Neural cell (in vitro differentiated cells): Measurements from ENCODE around the gene WDHD1.

Experiments used
- CTCF ChIP-seq: fragments of 450-650 bp; IDR thresholded peaks from 2 replicates; pipeline ENCODE4 v1.5.1; 2014; ENCODE audit warnings: antibody characterized with exemption, mild to moderate bottlenecking, moderate library complexity; ENCODE audit not compliant: poor library complexity, severe bottlenecking
- EZH2 ChIP-seq: fragments of 200-600, 300-800 bp; shearing (Covaris generic), sonication (generic); IDR thresholded peaks from 2 replicates; pipeline ENCODE4 v1.6.1; 2014; ENCODE audit warnings: antibody characterized with exemption, low read length, borderline replicate concordance, mild to moderate bottlenecking; ENCODE audit not compliant: insufficient read depth, poor library complexity, severe bottlenecking
- TF ChIP-seq, protein P1 (sequence below): IDR thresholded peaks from 2 replicates; pipeline ENCODE4 v1.6.1; 2012; ENCODE audit warnings: borderline replicate concordance

- TF ChIP-seq CTCF: no peak
- TF ChIP-seq, protein P1, sequence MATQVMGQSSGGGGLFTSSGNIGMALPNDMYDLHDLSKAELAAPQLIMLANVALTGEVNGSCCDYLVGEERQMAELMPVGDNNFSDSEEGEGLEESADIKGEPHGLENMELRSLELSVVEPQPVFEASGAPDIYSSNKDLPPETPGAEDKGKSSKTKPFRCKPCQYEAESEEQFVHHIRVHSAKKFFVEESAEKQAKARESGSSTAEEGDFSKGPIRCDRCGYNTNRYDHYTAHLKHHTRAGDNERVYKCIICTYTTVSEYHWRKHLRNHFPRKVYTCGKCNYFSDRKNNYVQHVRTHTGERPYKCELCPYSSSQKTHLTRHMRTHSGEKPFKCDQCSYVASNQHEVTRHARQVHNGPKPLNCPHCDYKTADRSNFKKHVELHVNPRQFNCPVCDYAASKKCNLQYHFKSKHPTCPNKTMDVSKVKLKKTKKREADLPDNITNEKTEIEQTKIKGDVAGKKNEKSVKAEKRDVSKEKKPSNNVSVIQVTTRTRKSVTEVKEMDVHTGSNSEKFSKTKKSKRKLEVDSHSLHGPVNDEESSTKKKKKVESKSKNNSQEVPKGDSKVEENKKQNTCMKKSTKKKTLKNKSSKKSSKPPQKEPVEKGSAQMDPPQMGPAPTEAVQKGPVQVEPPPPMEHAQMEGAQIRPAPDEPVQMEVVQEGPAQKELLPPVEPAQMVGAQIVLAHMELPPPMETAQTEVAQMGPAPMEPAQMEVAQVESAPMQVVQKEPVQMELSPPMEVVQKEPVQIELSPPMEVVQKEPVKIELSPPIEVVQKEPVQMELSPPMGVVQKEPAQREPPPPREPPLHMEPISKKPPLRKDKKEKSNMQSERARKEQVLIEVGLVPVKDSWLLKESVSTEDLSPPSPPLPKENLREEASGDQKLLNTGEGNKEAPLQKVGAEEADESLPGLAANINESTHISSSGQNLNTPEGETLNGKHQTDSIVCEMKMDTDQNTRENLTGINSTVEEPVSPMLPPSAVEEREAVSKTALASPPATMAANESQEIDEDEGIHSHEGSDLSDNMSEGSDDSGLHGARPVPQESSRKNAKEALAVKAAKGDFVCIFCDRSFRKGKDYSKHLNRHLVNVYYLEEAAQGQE: no peak
- TF ChIP-seq EZH2: no peak
These were observed 131.9 kb downstream of the WDHD1 start for GRCh38 chr14:54894995-54895394.
